OCI-LY7 (cell line): ENCODE results near the gene ATG4C. TPM values are rescaled to one million over a fixed set of nuclear protein-coding genes. Genes with fewer than 3 reads are reported as not detected.

Experiments used
- BruUV-seq: library from RNA; stranded (reverse); fragments of 400-500 nt; replicated peaks from 2 replicates; lab custom pipeline; 2021; lab: Mats Ljungman, UMichigan
- CTCF ChIA-PET: fragments of 300-600 bp; sonication (Branson Sonifier 250); formaldehyde crosslinking; loops from one replicate; lab custom pipeline; 2022; ENCODE audit warnings: antibody characterized with exemption; ENCODE audit not compliant: unreplicated experiment; lab: Charles Lee
- POLR2A ChIA-PET: fragments of 300-600 bp; sonication (Branson Sonifier 250); formaldehyde crosslinking; loops from one replicate; lab custom pipeline; 2022; ENCODE audit warnings: antibody characterized with exemption; lab: Charles Lee
- DNase-seq: peaks from one replicate; pipeline ENCODE4 v3.0.0-alpha.2; 2015; ENCODE audit warnings: low spot score
- H2AFZ ChIP-seq: fragments of 200-600 bp; sonication (generic), shearing (Covaris generic); 2 replicates; pipeline ENCODE4 v1.6.1; 2014; ENCODE audit warnings: mild to moderate bottlenecking, antibody characterized with exemption, low read length, moderate library complexity
- H3K27ac ChIP-seq: fragments of 200-600 bp; sonication (generic); 2 replicates; pipeline ENCODE4 v1.5.1; 2014; ENCODE audit warnings: mixed run types, low read depth, mild to moderate bottlenecking, moderate library complexity, low read length, inconsistent platforms; ENCODE audit not compliant: poor library complexity, severe bottlenecking
- H3K36me3 ChIP-seq: fragments of 200-600 bp; sonication (generic); 2 replicates; pipeline ENCODE4 v1.6.1; 2014; ENCODE audit warnings: mild to moderate bottlenecking, antibody characterized with exemption, low read length, moderate library complexity, mixed read lengths; ENCODE audit not compliant: insufficient read depth
- H3K4me1 ChIP-seq: fragments of 200-600 bp; sonication (generic); 2 replicates; pipeline ENCODE4 v1.5.1; 2014; ENCODE audit warnings: mild to moderate bottlenecking, low read length; ENCODE audit not compliant: insufficient read depth, poor library complexity, severe bottlenecking
- H3K4me2 ChIP-seq: fragments of 200-600 bp; sonication (generic); 2 replicates; pipeline ENCODE4 v1.6.1; 2014; ENCODE audit warnings: mild to moderate bottlenecking, low read length
- H3K4me3 ChIP-seq: fragments of 200-600 bp; sonication (generic); 2 replicates; pipeline ENCODE4 v1.5.1; 2014; ENCODE audit warnings: mild to moderate bottlenecking, low read depth, low read length; ENCODE audit not compliant: poor library complexity, severe bottlenecking
- H3K79me2 ChIP-seq: fragments of 200-600 bp; sonication (generic); 2 replicates; pipeline ENCODE4 v1.6.1; 2016; ENCODE audit warnings: low read depth, mild to moderate bottlenecking, low read length, moderate library complexity, mixed read lengths; ENCODE audit not compliant: insufficient read depth
- H3K9me2 ChIP-seq: fragments of 200-600 bp; sonication (generic); 2 replicates; pipeline ENCODE4 v1.6.1; 2016; ENCODE audit warnings: mild to moderate bottlenecking, low read length, mixed read lengths; ENCODE audit not compliant: insufficient read depth
- H3K9me3 ChIP-seq: fragments of 200-600 bp; sonication (generic); 2 replicates; pipeline ENCODE4 v1.6.1; 2014; ENCODE audit warnings: mild to moderate bottlenecking, mixed run types, low read length, mixed read lengths
- H4K20me1 ChIP-seq: fragments of 200-600 bp; sonication (generic); 2 replicates; pipeline ENCODE4 v1.6.1; 2014; ENCODE audit warnings: mild to moderate bottlenecking, antibody characterized with exemption, low read length, moderate library complexity, mixed read lengths; ENCODE audit not compliant: insufficient read depth
- EZH2phosphoT487 ChIP-seq: fragments of 200-600 bp; sonication (generic); IDR thresholded peaks from 2 replicates; pipeline ENCODE4 v1.6.1; 2018; ENCODE audit warnings: low read depth, borderline replicate concordance, mild to moderate bottlenecking, mixed run types, antibody characterized with exemption, low read length, moderate library complexity, mixed read lengths
- intact Hi-C: fragments of 100-400 bp; cut with micrococcal nuclease; formaldehyde crosslinking; loops from one replicate; pipeline ENCODE4 v1.10.0; 2022; ENCODE audit not compliant: unreplicated experiment
- total RNA-seq, 2 experiments: library from RNA; depleted of rRNA in 1 of 2; stranded (reverse); fragments of >200 nt in 1 of 2; shearing (Covaris generic) in 1 of 2; gene quantifications; 2 replicates each; pipeline ENCODE4 v1.2.3, GENCODE V29; 2014 to 2022
- TF ChIP-seq, protein P1 (sequence below): fragments of 200-600 bp; sonication (generic); conservative IDR thresholded peaks from 2 replicates; pipeline ENCODE4 v1.5.1; 2014; ENCODE audit warnings: mild to moderate bottlenecking, antibody characterized with exemption, low read length, moderate library complexity, mixed read lengths

ATG4C gene
- total RNA-seq, 2 experiments from 2014 or later: 7.3 to 15.2 TPM

- H2AFZ ChIP-seq: no peak overlapping the region
- H3K9me3 ChIP-seq: no peaks in the 10 kb centered on the region
- no peaks in the 10 kb centered on the region for H3K9me2 ChIP-seq
- intact Hi-C loops: no loop called here
- no peaks in the 10 kb centered on the region for H3K36me3 ChIP-seq
- BruUV-seq: no TSS peak
- no peaks in the 10 kb centered on the region; the same call in 1 of the 2 replicates for H4K20me1 ChIP-seq
- ChIA-PET CTCF (no interaction called here), POLR2A (no interaction called here)
- no peak overlapping the region for H3K4me2 ChIP-seq
- DNase-seq: no peak
- no peak overlapping the region for H3K4me3 ChIP-seq
- no peaks in the 10 kb centered on the region for H3K79me2 ChIP-seq
- H3K4me1 ChIP-seq: no peaks in the 10 kb centered on the region
- H3K27ac ChIP-seq: no peak overlapping the region
- TF ChIP-seq, protein P1, sequence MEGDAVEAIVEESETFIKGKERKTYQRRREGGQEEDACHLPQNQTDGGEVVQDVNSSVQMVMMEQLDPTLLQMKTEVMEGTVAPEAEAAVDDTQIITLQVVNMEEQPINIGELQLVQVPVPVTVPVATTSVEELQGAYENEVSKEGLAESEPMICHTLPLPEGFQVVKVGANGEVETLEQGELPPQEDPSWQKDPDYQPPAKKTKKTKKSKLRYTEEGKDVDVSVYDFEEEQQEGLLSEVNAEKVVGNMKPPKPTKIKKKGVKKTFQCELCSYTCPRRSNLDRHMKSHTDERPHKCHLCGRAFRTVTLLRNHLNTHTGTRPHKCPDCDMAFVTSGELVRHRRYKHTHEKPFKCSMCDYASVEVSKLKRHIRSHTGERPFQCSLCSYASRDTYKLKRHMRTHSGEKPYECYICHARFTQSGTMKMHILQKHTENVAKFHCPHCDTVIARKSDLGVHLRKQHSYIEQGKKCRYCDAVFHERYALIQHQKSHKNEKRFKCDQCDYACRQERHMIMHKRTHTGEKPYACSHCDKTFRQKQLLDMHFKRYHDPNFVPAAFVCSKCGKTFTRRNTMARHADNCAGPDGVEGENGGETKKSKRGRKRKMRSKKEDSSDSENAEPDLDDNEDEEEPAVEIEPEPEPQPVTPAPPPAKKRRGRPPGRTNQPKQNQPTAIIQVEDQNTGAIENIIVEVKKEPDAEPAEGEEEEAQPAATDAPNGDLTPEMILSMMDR: no peak
- no peak for TF ChIP-seq EZH2phosphoT487
These were observed 49.6 kb downstream of the ATG4C start for GRCh38 chr1:62833529-62833928.

DNA sequence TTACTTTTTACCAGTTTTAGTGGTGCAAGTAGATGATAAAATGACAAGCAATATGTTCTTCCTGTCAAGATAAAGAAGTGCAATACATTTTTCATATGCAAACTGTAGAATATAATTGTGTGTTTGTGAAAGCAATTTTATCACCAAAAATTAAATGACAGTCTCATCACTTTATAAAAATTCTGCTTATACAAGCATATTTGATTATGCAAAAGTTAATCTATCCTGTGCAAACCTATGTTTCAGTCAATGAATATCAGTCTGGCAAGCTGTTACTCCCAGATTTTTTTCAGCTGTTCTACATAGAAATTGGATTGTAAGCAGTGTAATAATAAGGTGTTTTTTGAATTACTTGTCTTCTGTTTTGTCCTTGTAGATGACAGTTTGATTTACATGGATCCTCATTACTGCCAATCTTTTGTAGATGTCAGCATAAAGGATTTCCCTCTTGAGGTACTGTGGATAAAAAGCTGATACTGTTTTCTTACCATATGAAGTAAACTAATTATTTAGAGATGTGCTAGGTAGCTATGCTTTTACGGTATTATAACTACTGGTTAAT lies 50.5 kb downstream of the ATG4C start:
- POLR2A ChIA-PET: interaction anchor here (0.6 to 1.0 kb wide), 4 partner anchors 14 to 413 kb away, joined by 3 to 5 read pairs (median 4); no protein-coding TSS in a partner anchor
- Histone ChIP-seq H3K4me1 (no peaks in the 10 kb centered on the region), H3K27ac (no peak overlapping the region), H3K9me2 (no peaks in the 10 kb centered on the region), H4K20me1 (no peaks in the 10 kb centered on the region; the same call in 1 of the 2 replicates), H3K36me3 (no peaks in the 10 kb centered on the region), H2AFZ (no peak overlapping the region), H3K9me3 (no peaks in the 10 kb centered on the region), H3K79me2 (no peaks in the 10 kb centered on the region), H3K4me3 (no peak overlapping the region), H3K4me2 (no peak overlapping the region)
- no TSS peak for BruUV-seq
- DNase-seq: no peak
- CTCF ChIA-PET: no interaction called here
- no peak for TF ChIP-seq EZH2phosphoT487
- TF ChIP-seq, protein P1: no peak
- intact Hi-C loops: no loop called here

- H3K4me2 ChIP-seq: no peak overlapping the region
- H3K79me2 ChIP-seq: no peaks in the 10 kb centered on the region
- no peaks in the 10 kb centered on the region for H3K4me1 ChIP-seq
- ChIA-PET POLR2A (interaction anchor here (0.8 to 1.0 kb wide), 2 partner anchors 42 to 518 kb away, joined by 3 read pairs; no protein-coding TSS in a partner anchor), CTCF (no interaction called here)
- intact Hi-C loops: no loop called here
- H3K4me3 ChIP-seq: no peak overlapping the region
- no peak overlapping the region for H2AFZ ChIP-seq
- no TSS peak for BruUV-seq
- H3K9me2 ChIP-seq: no peaks in the 10 kb centered on the region
- DNase-seq: no peak
- no peaks in the 10 kb centered on the region for H3K36me3 ChIP-seq
- no peak overlapping the region for H3K27ac ChIP-seq
- H3K9me3 ChIP-seq: no peaks in the 10 kb centered on the region
- TF ChIP-seq, protein P1: no peak
- no peak for TF ChIP-seq EZH2phosphoT487
- no peaks in the 10 kb centered on the region; the same call in 1 of the 2 replicates for H4K20me1 ChIP-seq
These were observed 53.1 kb downstream of the ATG4C start for GRCh38 chr1:62836856-62837540.
